Skin epidermis (tissue), 12 donors: Measurements from ENCODE around the gene PDZD7.

Experiments
- H3K27ac ChIP-seq, 21 experiments: fragments of 200-600 bp; sonication (generic) in 11 of 21; one replicate each; pipeline ENCODE4 v1.5.0; 2020; ENCODE audit warnings: mild to moderate bottlenecking in 3 of 21, inconsistent platforms in 2 of 21, moderate library complexity in 2 of 21
- H3K4me3 ChIP-seq, 7 experiments: fragments of 200-600 bp; sonication (generic) in 2 of 7; one replicate each; pipeline ENCODE4 v1.5.0; 2020; ENCODE audit warnings: inconsistent platforms in 2 of 7, mild to moderate bottlenecking in 2 of 7, moderate library complexity in 1 of 7

Gene PDZD7

DNA sequence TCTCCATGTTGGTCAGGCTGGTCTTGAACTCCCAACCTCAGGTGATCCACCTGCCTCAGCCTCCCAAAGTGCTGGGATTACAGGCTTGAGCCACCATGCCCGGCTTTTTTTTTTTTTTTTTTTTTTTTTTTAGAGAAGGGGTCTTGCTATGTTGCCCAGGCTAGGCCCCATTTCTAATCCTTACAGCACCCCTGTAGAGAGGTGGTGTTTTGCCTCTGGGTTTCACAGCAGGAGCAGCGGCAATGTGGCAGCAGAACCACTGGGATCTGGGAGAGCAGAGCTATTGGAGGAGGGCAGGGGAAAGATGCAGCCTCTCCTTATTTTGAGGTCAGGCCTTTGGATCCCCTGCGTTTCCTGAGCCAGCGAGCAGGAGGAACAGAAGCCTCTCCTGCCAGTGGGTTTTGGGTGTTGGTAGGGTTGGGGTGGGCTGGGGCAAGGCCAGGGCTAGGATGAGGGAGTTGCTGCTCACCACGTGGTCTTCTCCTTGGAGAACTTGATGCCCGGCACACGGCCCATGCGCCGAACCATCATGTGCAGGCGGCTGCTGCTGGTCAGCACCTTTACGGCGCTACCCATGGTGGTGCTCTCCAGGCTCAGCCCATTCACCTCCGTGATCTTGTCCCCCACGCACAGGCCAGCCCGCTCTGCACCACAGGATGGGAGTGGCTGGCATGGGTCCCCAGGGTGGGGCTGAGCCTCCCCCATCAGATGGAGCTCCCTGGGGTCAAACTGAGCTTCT is 7.8 kb downstream of the PDZD7 start:
- H3K27ac ChIP-seq, result no peak overlapping the region
- H3K4me3 ChIP-seq, result no peak overlapping the region

- no peak overlapping the region for H3K4me3 ChIP-seq
- no peak overlapping the region for H3K27ac ChIP-seq
Observed at GRCh38 chr10:101021692-101022251, 9.2 kb downstream of the PDZD7 start.

DNA sequence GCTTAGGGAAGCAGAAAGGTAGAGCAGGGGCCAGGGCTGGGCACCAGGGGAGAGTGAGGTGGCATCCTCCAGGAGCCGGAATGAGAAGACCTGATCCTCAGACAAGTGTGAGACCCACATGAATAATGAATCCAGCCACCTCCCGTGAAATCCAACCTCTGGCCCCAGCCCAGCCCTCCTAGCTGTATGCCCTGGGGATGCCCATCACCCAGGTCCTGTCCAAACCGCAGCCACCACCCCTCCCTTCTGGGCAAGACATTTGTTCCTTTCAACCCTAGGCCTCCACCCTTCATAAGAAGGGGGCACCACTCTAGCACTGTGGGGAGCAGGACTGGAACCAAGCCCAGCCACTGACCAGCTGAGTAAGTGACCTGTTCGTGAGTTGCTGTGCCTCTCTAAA is 9.7 kb downstream of the PDZD7 start:
- H3K27ac ChIP-seq, result no peak overlapping the region
- no peak overlapping the region for H3K4me3 ChIP-seq

DNA sequence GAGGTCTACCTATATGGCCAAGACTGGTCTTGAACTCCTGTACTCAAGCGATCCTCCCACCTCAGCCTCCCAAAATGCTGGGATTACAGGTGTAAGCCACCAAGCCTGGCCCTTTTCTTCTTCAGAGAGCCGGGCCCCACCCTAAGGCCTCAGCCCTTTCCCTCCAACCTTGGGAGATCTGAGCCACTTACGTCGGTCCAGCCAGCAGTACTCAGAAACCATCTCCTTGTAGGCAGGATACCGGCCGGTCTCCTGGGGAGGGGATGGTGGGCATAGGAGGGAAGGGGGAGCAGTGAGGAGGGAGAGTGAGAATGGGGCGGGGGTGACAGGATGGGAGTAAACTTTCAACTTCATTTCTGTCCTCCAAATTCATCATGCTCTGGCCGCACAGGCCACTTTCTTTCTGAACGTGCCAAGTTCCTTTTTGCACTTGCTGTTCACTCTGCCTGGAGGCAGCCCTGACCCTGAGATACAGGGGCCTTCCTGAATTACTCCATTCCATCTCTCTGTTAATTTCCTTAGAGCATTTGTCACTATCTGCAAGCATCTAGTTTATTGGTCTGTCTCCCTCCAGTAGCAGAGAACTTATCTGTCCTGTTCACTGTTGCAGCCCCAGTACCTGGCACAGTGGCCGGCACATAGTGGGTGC is 10.4 kb downstream of the PDZD7 start:
- Histone ChIP-seq H3K27ac (no peak overlapping the region), H3K4me3 (no peak overlapping the region)

GRCh38 chr10:101019440-101019703 is 11.6 kb downstream of the PDZD7 start:
- no peak overlapping the region for H3K27ac ChIP-seq
- H3K4me3 ChIP-seq, result no peak overlapping the region

GRCh38 chr10:101018600-101019439 is 12.1 kb downstream of the PDZD7 start:
- Histone ChIP-seq H3K4me3 (no peak overlapping the region), H3K27ac (no peak overlapping the region)

DNA sequence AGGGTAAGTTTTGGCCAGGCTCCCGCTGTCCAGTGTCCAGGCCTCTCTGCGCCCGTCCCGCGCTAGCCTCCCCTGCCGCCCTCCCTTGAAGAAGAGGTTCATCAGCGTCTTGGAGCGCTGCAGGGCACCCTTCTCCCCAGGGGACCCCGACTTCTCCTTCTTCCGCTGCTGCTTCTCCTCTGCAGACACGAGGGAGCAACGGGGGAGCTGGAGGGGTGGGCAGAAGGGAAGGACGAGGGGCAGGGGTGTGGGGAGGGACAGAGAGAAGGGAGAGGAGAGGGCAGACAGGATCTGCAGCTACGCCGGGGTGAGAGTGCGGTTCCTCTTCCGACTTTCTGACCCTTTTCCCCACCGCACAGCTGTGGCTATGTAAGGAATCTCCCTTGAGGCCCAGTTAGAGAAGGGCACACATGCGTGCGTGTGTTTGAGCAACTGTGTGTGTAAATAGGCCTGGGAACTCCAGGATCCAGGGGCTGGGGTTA is 12.8 kb downstream of the PDZD7 start:
- Histone ChIP-seq H3K4me3 (no peak overlapping the region), H3K27ac (no peak overlapping the region)

GRCh38 chr10:101016814-101017213 is 14.1 kb downstream of the PDZD7 start:
- Histone ChIP-seq H3K27ac (no peak overlapping the region), H3K4me3 (no peak overlapping the region)

DNA sequence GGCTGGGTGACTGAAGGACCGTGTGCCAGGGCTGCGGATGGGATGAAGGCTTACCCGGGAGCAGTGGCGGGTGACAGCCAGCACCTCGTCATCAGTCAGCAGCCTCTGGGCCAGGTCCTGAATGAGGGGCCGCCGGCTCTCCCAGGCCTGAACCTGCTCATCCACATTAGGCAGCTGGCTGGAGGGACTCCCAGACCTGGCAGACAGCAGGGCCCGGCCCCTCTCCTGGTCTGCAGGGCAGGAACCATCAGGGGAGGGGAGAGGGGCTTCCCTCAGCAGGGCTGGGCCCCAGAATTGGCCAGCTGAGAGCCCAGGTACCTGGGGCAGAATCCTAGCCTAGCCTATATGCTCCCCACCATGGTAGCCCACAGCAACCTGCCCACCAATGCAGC is 15.4 kb downstream of the PDZD7 start:
- Histone ChIP-seq H3K27ac (no peak overlapping the region), H3K4me3 (no peak overlapping the region)

- Histone ChIP-seq H3K27ac (no peak overlapping the region), H3K4me3 (no peak overlapping the region)
Observed at GRCh38 chr10:101014966-101015581, 15.9 kb downstream of the PDZD7 start.

GRCh38 chr10:101014230-101014884 is 16.6 kb downstream of the PDZD7 start:
- Histone ChIP-seq H3K27ac (no peak overlapping the region), H3K4me3 (no peak overlapping the region)

- Histone ChIP-seq H3K4me3 (no peak overlapping the region), H3K27ac (peak overlapping the region in 1 of 21 experiments; percentile 3)
Observed at GRCh38 chr10:101013365-101013825, 17.5 kb downstream of the PDZD7 start.

- Histone ChIP-seq H3K27ac (peak overlapping the region in 6 of 21 experiments; percentile 17 to 39 (median 25)), H3K4me3 (no peak overlapping the region)
Observed at GRCh38 chr10:101012525-101013364, 18.2 kb downstream of the PDZD7 start.

DNA sequence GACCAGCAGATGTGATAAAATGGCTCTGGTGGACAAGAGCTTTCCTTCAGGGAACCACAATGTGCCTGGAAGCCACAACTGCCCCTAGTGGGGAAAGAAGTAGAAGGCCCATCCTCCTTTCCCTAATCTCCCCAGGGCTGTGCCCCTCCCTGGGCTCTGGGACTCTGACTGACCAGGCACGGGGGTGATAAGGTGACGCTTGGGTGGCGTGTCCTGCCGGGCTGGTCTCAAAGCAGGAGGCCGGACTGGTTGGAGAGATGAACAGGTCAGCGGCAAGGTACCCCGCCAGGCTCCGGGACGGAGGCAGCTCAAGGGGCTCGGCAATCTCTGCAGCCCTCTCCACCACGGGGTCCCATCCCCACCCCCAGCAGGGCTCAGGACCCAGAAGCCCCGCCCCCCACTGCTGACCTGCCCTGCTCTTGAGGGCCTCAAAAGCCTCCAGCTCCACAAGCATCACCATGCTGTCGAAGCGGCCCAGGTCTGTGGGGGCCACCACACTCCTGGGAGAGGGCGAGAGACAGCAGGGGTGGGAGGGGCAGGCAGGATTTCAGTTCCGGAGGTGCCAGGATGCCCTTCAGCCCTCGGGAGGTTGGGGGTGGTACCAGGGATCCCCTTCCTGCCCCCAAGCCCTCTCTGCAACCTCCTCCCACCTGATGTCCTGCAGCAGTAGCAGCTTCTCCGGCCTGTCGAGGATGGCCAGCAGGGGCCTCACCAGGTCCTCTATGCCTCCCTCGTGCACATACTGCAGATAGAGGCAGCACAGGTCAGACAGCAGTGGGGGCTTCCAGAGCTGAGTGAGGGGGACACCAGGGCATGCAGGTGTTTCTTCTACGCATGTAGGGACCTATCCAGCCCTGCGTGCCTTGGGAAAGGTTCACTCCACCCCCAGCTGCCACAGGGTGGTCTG is 19.2 kb downstream of the PDZD7 start:
- peak overlapping the region in 5 of 21 experiments; percentile 5 to 39 (median 29) for H3K27ac ChIP-seq
- no peak overlapping the region for H3K4me3 ChIP-seq

- H3K4me3 ChIP-seq, result no peak overlapping the region
- H3K27ac ChIP-seq, result no peak overlapping the region
Observed at GRCh38 chr10:101010329-101010728, 20.6 kb downstream of the PDZD7 start.

DNA sequence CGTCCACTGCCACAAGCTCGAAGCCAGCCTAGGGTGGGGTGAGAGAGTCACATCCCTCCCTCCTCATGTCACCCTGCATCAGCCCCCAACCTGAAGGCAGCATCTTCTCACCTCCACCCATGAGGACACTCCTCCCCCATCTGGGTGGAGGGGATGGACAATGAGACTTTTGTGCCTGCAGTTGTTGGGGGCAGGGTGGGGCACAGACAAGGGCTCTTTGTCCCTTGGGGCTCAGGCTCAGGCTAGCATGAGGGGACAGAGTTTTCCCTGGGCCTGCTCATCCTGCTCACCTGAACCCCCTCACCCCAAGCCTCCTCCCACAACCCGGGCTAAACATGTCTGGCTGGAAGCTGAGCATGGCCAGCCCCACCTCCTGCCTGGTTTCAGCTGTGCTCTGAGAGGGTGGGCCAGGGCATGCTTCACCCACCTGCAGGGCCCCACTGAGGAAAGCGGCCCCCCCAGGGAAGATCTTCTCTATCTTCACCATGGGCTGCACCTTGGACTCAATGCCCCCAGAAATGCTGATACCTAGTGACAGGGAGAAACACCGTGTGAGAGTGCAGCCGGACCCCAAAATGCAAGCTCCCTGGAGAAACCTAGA is 22.0 kb downstream of the PDZD7 start:
- Histone ChIP-seq H3K4me3 (no peak overlapping the region), H3K27ac (peak overlapping the region in 1 of 21 experiments; percentile 54)
